Fibroblast of pulmonary artery (primary cell): Measurements from ENCODE around the gene RPA3.
"Not testable (repeated sequence)": the region's sequence is repeated elsewhere in the genome, so short reads cannot be mapped to it uniquely, and the experiment has no call there.

Source experiments
- DNase-seq: peaks from one replicate; pipeline ENCODE4 v3.0.0-alpha.2; 2010; ENCODE audit warnings: low read depth
- H3K4me3 ChIP-seq: replicated peaks from 2 replicates; pipeline ENCODE4 v1.5.1; 2011; ENCODE audit warnings: low read depth, mild to moderate bottlenecking, control low read depth, low read length, moderate library complexity
- TF ChIP-seq, protein P1 (sequence below): IDR thresholded peaks from 2 replicates; pipeline ENCODE4 v1.5.1; 2011; ENCODE audit warnings: mild to moderate bottlenecking, control low read depth, low read length, inconsistent platforms; ENCODE audit errors: missing control alignments

The RPA3 gene

DNA sequence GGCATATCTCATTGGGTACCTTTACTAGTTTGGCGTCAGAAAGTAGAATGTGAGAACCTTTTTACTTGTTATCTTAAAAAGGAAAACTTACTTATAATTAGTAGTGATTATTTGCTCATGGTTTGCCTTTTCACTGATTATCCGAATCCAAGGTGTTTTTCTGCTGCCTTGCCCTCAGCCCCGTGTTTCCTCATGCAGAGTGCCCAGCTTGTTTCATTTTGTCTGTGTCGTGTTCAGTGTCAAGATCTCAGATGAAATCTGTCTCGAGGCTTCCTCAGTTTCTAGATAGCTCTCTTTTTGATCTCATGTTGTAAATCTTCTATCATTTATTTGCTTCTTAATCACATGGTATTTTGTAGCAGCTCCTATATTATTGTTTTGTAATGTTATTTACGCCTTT, 30.1 kb downstream of the RPA3 start:
- TF ChIP-seq, protein P1, sequence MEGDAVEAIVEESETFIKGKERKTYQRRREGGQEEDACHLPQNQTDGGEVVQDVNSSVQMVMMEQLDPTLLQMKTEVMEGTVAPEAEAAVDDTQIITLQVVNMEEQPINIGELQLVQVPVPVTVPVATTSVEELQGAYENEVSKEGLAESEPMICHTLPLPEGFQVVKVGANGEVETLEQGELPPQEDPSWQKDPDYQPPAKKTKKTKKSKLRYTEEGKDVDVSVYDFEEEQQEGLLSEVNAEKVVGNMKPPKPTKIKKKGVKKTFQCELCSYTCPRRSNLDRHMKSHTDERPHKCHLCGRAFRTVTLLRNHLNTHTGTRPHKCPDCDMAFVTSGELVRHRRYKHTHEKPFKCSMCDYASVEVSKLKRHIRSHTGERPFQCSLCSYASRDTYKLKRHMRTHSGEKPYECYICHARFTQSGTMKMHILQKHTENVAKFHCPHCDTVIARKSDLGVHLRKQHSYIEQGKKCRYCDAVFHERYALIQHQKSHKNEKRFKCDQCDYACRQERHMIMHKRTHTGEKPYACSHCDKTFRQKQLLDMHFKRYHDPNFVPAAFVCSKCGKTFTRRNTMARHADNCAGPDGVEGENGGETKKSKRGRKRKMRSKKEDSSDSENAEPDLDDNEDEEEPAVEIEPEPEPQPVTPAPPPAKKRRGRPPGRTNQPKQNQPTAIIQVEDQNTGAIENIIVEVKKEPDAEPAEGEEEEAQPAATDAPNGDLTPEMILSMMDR: no peak
- no peak for DNase-seq
- no peak overlapping the region for H3K4me3 ChIP-seq

DNA sequence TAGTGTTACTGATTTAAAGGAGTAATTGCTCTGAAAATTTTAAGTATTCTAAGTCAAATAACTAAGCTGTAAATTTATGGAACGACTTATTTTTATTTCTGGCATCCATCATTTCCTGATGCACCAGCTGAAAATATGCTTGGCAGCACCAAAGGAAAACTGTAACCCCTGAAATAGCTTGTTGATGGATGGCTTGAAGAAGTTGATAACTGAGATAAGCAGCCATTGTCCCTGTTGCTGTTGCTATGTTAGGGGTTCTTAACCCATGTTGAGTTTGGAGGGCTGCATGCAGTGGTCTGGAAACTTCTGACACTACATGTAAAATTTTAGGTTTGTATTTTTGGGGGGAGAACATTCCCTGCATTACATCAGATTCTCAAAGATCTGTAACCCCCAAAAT, 30.6 kb downstream of the RPA3 start:
- no peak for DNase-seq
- TF ChIP-seq, protein P1: no peak
- H3K4me3 ChIP-seq: no peak overlapping the region

DNA sequence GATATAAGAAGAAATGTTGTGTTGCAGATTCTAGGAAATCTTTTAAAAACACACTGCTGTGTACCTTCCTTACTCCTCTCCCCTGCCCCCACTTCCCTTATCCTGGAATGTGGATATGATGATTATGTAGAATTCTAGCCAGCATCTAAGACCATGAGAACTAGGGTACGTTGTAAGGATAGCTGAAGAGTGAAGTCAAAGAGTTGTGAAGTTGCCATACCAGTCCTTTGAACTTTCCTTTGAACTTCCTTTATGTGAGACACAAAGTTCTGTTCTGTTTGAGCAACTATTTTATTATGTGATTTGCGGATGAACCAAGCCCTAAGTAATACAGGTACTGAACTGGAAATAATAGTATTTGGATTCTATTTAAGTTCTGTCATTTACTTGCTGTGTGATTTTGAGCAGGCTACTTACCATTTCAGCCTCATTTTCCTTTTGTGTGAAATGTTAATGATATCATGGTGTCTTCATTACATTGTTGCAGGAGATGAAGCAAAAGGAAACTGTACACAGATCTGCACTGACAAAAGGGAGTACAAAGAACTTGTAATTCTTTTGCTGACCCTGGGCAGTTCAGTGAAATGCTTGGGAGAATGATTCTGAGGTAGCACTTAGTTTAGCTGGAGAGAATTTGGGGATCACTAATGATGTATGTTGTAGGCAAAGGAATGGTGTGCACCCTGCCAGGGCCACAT, 31.4 kb downstream of the RPA3 start:
- H3K4me3 ChIP-seq: no peak overlapping the region
- DNase-seq: no peak
- TF ChIP-seq, protein P1: no peak

DNA sequence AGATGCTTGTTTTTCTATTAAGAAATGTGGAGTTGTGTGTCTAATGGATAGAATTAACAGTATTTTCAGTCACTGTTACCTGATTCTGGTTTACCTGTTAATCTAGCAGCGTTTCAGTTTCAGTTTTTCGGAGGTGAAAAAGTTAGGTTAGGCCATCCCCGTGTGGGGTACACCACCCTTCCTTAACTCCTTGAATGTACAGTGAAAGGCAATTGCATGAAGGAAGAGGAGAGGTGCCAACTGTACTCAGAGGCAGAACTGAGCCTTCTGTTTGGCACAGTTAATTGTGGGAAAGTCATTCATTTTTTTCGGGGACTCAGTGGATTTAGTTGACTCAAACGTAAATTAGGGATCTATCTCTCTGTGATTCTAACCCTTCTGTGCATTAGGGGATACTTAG, 35.5 kb downstream of the RPA3 start:
- TF ChIP-seq, protein P1: no peak
- H3K4me3 ChIP-seq: no peak overlapping the region
- no peak for DNase-seq

DNA sequence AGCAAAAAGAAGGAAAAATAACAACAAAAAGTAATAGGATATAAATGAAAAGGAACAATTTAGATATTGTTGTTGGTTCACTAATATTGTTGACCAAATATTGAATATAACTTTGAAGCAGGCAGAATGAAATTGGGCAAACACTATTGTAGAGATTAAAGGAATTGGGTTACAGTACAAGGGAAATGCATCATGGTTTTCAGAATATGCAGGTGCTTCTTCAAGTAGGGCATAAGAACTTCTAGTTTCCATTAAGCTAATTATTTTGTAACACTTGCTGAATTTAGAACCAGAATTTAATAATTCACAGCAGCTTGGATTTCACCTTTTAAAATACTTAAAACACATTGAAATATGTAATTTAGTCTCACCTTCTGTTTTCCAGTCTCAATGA, 36.5 kb downstream of the RPA3 start:
- TF ChIP-seq, protein P1: no peak
- no peak overlapping the region for H3K4me3 ChIP-seq

DNA sequence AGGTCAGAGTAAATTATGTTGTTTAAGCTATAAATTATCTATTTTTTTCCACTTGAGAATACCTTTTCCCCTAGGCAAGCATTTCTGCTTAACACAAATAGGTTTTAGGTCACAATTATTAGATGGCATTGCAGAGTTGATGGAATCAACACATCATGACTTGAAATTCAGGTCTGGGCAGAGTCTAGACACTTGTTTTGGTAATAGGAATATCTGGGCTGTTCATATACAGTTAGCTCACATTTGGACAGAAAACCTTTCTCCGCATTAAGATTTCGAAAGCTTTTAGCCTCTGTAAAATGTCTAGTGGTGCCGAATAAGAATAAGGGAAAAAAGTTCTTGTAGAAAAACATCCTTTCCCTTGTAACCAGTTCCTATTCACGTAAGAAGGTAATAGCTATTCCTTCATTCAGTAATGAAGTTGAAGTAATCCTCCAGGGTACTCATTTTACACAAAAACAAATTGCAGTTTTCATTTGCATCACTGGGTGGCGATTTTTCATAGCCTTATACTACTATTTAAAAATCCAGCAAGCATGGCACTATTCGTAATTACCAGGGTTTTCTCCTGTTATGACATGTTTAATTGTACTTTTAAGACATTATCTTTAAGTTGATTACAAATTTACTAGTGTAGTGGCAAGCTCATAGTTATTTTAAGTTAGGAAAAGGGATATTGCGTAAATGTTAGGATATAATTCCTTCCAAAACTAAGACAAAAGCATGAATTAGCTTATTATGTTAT, 37.0 kb downstream of the RPA3 start:
- H3K4me3 ChIP-seq: no peak overlapping the region
- TF ChIP-seq, protein P1: peak; percentile 59
- peak; percentile 78 for DNase-seq

More for the DNA sequence above, 36.5 kb downstream of the RPA3 start:
- no peak for DNase-seq

DNA sequence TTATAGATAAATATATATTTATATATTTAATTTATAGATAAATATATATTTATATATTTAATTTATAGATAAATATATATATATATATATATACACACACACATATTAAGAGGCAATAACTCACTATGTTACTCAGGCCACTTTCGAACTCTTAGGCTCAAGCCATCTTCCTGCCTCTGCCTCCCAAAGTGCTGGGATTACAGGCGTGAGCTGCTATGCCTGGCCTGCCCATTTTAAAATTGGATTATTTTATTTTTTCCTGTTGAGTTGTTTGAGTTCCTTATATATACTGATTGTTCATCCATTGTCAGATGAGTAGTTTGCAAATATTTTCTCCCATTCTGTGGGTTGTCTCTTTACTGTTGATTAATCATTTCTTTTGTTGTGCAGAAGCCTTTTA, 38.8 kb downstream of the RPA3 start:
- not testable (repeated sequence) for DNase-seq, H3K4me3 ChIP-seq
